HCT116 (cell line): ENCODE measurements around the gene SNRPF. TPM values are rescaled to one million over a fixed set of nuclear protein-coding genes. Genes with fewer than 3 reads are reported as not detected.

Experiments
- ATAC-seq: fragments of 200-7000 bp; cut with Tn5 transposase; 2 replicates; pipeline ENCODE4 v1.9.1; 2020; ENCODE audit warnings: mild to moderate bottlenecking, moderate library complexity
- BruUV-seq: library from RNA; stranded (reverse); fragments of 400-500 nt; replicated peaks from 2 replicates; lab custom pipeline; 2021; lab: Mats Ljungman, UMichigan
- CTCF ChIA-PET: fragments of 300-600 bp; sonication (Branson Sonifier 250); formaldehyde crosslinking; loops from one replicate; lab custom pipeline; 2021; ENCODE audit warnings: antibody characterized with exemption; lab: Charles Lee
- POLR2A ChIA-PET: fragments of 300-600, 350-600 bp; sonication (Branson Sonifier 250); formaldehyde crosslinking; loops from one replicate; lab custom pipeline; 2021; ENCODE audit warnings: antibody characterized with exemption; lab: Charles Lee
- RAD21 ChIA-PET, 2 experiments: fragments of 300-600 bp; sonication (Branson Sonifier 250); formaldehyde crosslinking; loops; one replicate each; lab custom pipeline; 2023; ENCODE audit warnings: low total read pairs in 2 of 2; ENCODE audit not compliant: uncharacterized antibody in 2 of 2, unreplicated experiment in 2 of 2, low non-redundant PET in 1 of 2; lab: Charles Lee
- DNase-seq: peaks from one replicate; pipeline ENCODE4 v3.0.0-alpha.2; 2010; ENCODE audit warnings: low read depth, low spot score
- H2AFZ ChIP-seq: fragments of 200-600 bp; shearing (Covaris generic), sonication (generic); 2 replicates; pipeline ENCODE4 v1.6.1; 2017; ENCODE audit warnings: low read depth, mixed run types, mixed read lengths, antibody characterized with exemption, low read length; ENCODE audit not compliant: poor library complexity, severe bottlenecking
- H3K27ac ChIP-seq: 2 replicates; pipeline ENCODE4 v1.5.1; 2012; ENCODE audit warnings: low read depth, low read length
- H3K27me3 ChIP-seq: fragments of 200-600 bp; sonication (generic); 2 replicates; pipeline ENCODE4 v1.6.1; 2016; ENCODE audit warnings: mixed run types, low read length, mixed read lengths; ENCODE audit not compliant: insufficient read depth
- H3K36me3 ChIP-seq, 2 experiments: fragments of 200-500 bp in 1 of 2; fragments of 200-600 bp in 1 of 2; sonication (Bioruptor generic) in 1 of 2; sonication (generic) in 1 of 2; 2 replicates each; pipeline versions ENCODE4 v1.5.1 to v1.6.1; 2014 to 2016; ENCODE audit warnings: low read length in 2 of 2, inconsistent platforms in 1 of 2, mixed read lengths in 1 of 2, mixed run types in 1 of 2; ENCODE audit not compliant: insufficient read depth in 2 of 2, control insufficient read depth in 1 of 2
- H3K4me1 ChIP-seq, 2 experiments: fragments of 200-600 bp in 1 of 2; sonication (generic) in 1 of 2; 2 replicates each; pipeline versions ENCODE4 v1.5.1 to v1.6.1; 2012 to 2017; ENCODE audit warnings: low read length in 2 of 2, inconsistent platforms in 1 of 2, mild to moderate bottlenecking in 1 of 2, mixed read lengths in 1 of 2, mixed run types in 1 of 2, moderate library complexity in 1 of 2; ENCODE audit not compliant: insufficient read depth in 2 of 2, control insufficient read depth in 1 of 2
- H3K4me2 ChIP-seq: fragments of 200-600 bp; sonication (generic); 2 replicates; pipeline ENCODE4 v1.6.1; 2017; ENCODE audit warnings: mixed run types, low read length, mixed read lengths
- H3K4me3 ChIP-seq, 2 experiments: fragments of 200-600 bp in 1 of 2; sonication (generic) in 1 of 2; replicated peaks in 1 of 2; 2 replicates each; pipeline ENCODE4 v1.5.1; 2011 to 2016; ENCODE audit warnings: low read length in 2 of 2, control low read depth in 1 of 2, low read depth in 1 of 2, mild to moderate bottlenecking in 1 of 2, mixed read lengths in 1 of 2, mixed run types in 1 of 2
- H3K79me2 ChIP-seq: fragments of 200-600 bp; sonication (generic); 2 replicates; pipeline ENCODE4 v1.6.1; 2017; ENCODE audit warnings: mild to moderate bottlenecking, mixed run types, low read length, moderate library complexity, mixed read lengths; ENCODE audit not compliant: insufficient read depth
- H3K9ac ChIP-seq: fragments of 200-600 bp; sonication (generic); 2 replicates; pipeline ENCODE4 v1.6.1; 2016; ENCODE audit warnings: low read length, mixed read lengths
- H3K9me2 ChIP-seq: fragments of 200-600 bp; sonication (generic), shearing (Covaris generic); 2 replicates; pipeline ENCODE4 v1.6.1; 2017; ENCODE audit warnings: mixed run types, mild to moderate bottlenecking, moderate library complexity; ENCODE audit not compliant: insufficient read depth
- H3K9me3 ChIP-seq, 2 experiments: fragments of 200-500 bp in 1 of 2; fragments of 200-600 bp in 1 of 2; sonication (Bioruptor generic) in 1 of 2; sonication (generic) in 1 of 2; 2 replicates each; pipeline ENCODE4 v1.6.1; 2014 to 2017; ENCODE audit warnings: low read length in 2 of 2, mixed read lengths in 2 of 2, inconsistent platforms in 1 of 2, low read depth in 1 of 2, mild to moderate bottlenecking in 1 of 2, mixed run types in 1 of 2, moderate library complexity in 1 of 2; ENCODE audit not compliant: control insufficient read depth in 1 of 2, insufficient read depth in 1 of 2
- H4K20me1 ChIP-seq: fragments of 200-600 bp; sonication (generic), shearing (Covaris generic); 2 replicates; pipeline ENCODE4 v1.6.1; 2017; ENCODE audit warnings: mixed run types, mild to moderate bottlenecking, moderate library complexity; ENCODE audit not compliant: insufficient read depth
- CBX3 ChIP-seq: IDR thresholded peaks from 2 replicates; pipeline ENCODE4 v1.6.1; 2012; ENCODE audit warnings: low read depth
- CEBPB ChIP-seq: IDR thresholded peaks from 2 replicates; pipeline ENCODE4 v1.6.1; 2012; ENCODE audit warnings: low read depth
- EGR1 ChIP-seq: IDR thresholded peaks from 2 replicates; pipeline ENCODE4 v1.6.1; 2012; ENCODE audit warnings: low read depth
- EZH2 ChIP-seq: fragments of 200-600 bp; sonication (generic); IDR thresholded peaks from 2 replicates; pipeline ENCODE4 v1.6.1; 2017; ENCODE audit warnings: antibody characterized with exemption, mixed run types
- EZH2phosphoT487 ChIP-seq: fragments of 200-600 bp; IDR thresholded peaks from 2 replicates; pipeline ENCODE4 v1.6.1; 2018; ENCODE audit warnings: antibody characterized with exemption, borderline replicate concordance
- FOSL1 ChIP-seq: IDR thresholded peaks from 2 replicates; pipeline ENCODE4 v1.6.1; 2012; ENCODE audit warnings: low read depth
- POLR2AphosphoS5 ChIP-seq: IDR thresholded peaks from 2 replicates; pipeline ENCODE4 v1.6.1; 2011; ENCODE audit warnings: mild to moderate bottlenecking, low read depth, low read length, moderate library complexity
- SP1 ChIP-seq: IDR thresholded peaks from 2 replicates; pipeline ENCODE4 v1.6.1; 2012; ENCODE audit warnings: low read depth
- SRF ChIP-seq: IDR thresholded peaks from 2 replicates; pipeline ENCODE4 v1.6.1; 2012; ENCODE audit warnings: low read depth
- TCF7L2 ChIP-seq: IDR thresholded peaks from 2 replicates; pipeline ENCODE4 v1.7.0; 2011; ENCODE audit warnings: borderline replicate concordance, inconsistent platforms; ENCODE audit not compliant: insufficient read depth, insufficient read length; ENCODE audit errors: extremely low read depth
- YY1 ChIP-seq: IDR thresholded peaks from 2 replicates; pipeline ENCODE4 v1.6.1; 2011; ENCODE audit warnings: low read length, low read depth, moderate library complexity, mild to moderate bottlenecking; ENCODE audit not compliant: insufficient replicate concordance; ENCODE audit errors: extremely low read depth
- intact Hi-C: fragments of 100-400 bp; cut with micrococcal nuclease; formaldehyde crosslinking; loops from 2 replicates; pipeline ENCODE4 v1.10.0; 2022
- total RNA-seq: library from RNA; stranded (reverse); gene quantifications from one replicate; pipeline ENCODE4 v1.2.1, GENCODE V29; 2021; ENCODE audit not compliant: unreplicated experiment
- TF ChIP-seq, protein P1 (sequence below): IDR thresholded peaks from 2 replicates; pipeline ENCODE4 v1.6.1; 2012
- TF ChIP-seq, protein P2 (sequence below): IDR thresholded peaks from 2 replicates; pipeline ENCODE4 v1.6.1; 2012
- TF ChIP-seq, protein P3 (sequence below), 3 experiments: fragments of 200-600 bp in 1 of 3; sonication (generic) in 1 of 3; IDR thresholded peaks in 2 of 3; conservative IDR thresholded peaks in 1 of 3; 2 replicates each; pipeline ENCODE4 v1.5.1; 2012 to 2017; ENCODE audit warnings: low read depth in 2 of 3, low read length in 2 of 3, antibody characterized with exemption in 1 of 3, borderline replicate concordance in 1 of 3, control low read depth in 1 of 3, mild to moderate bottlenecking in 1 of 3, mixed read lengths in 1 of 3, mixed run types in 1 of 3, moderate library complexity in 1 of 3; ENCODE audit not compliant: insufficient read depth in 1 of 3
- TF ChIP-seq, protein P4 (sequence below): IDR thresholded peaks from 2 replicates; pipeline ENCODE4 v1.6.1; 2011; ENCODE audit warnings: mild to moderate bottlenecking, low read length, moderate library complexity; ENCODE audit not compliant: insufficient replicate concordance; ENCODE audit errors: extremely low read depth

SNRPF gene
- total RNA-seq, 1 experiment from 2014 or later: 56.3 TPM

DNA sequence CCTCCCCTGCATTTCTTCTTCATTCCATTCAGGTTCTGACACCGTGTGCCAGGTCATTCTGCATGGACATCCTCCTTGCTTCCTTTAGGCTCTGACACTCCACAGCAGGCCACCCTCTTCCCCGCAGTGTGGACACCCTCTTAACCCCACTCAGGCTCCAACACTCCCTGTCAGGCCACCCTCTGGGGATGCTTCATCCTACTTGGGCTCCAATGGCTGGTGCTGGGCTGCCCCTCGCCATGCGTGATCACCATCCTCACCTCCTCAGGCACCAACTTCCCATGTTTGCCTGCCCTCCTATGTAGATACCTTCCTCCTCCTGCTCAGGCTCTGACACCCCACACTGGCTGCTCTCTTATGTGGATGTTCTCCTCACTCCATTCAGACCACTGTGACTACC lies 6.6 kb upstream of the SNRPF start:
- Histone ChIP-seq H3K9ac (no peak overlapping the region), H3K9me3 (no peaks in the 10 kb centered on the region), H3K36me3 (no peaks in the 10 kb centered on the region), H3K27ac (no peak overlapping the region), H4K20me1 (no peaks in the 10 kb centered on the region), H3K79me2 (no peaks in the 10 kb centered on the region), H3K27me3 (no peaks in the 10 kb centered on the region), H2AFZ (no peak overlapping the region), H3K4me3 (no peak overlapping the region), H3K4me1 (peaks cover 0 to 2% of the 10 kb centered on the region in 2 experiments; a peak in 1 of 4 replicates), H3K9me2 (no peaks in the 10 kb centered on the region), H3K4me2 (no peak overlapping the region)
- BruUV-seq: no TSS peak
- ATAC-seq: no peak
- TF ChIP-seq YY1: no peak
- no peak for TF ChIP-seq EZH2
- no peak for TF ChIP-seq EGR1
- TF ChIP-seq SRF: no peak
- TF ChIP-seq SP1: no peak
- TF ChIP-seq, protein P1, sequence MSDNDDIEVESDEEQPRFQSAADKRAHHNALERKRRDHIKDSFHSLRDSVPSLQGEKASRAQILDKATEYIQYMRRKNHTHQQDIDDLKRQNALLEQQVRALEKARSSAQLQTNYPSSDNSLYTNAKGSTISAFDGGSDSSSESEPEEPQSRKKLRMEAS: no peak
- TF ChIP-seq, protein P2, sequence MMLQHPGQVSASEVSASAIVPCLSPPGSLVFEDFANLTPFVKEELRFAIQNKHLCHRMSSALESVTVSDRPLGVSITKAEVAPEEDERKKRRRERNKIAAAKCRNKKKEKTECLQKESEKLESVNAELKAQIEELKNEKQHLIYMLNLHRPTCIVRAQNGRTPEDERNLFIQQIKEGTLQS: no peak
- no peak for TF ChIP-seq CEBPB
- TF ChIP-seq, protein P3, sequence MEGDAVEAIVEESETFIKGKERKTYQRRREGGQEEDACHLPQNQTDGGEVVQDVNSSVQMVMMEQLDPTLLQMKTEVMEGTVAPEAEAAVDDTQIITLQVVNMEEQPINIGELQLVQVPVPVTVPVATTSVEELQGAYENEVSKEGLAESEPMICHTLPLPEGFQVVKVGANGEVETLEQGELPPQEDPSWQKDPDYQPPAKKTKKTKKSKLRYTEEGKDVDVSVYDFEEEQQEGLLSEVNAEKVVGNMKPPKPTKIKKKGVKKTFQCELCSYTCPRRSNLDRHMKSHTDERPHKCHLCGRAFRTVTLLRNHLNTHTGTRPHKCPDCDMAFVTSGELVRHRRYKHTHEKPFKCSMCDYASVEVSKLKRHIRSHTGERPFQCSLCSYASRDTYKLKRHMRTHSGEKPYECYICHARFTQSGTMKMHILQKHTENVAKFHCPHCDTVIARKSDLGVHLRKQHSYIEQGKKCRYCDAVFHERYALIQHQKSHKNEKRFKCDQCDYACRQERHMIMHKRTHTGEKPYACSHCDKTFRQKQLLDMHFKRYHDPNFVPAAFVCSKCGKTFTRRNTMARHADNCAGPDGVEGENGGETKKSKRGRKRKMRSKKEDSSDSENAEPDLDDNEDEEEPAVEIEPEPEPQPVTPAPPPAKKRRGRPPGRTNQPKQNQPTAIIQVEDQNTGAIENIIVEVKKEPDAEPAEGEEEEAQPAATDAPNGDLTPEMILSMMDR (IDR thresholded peaks at IDR 0.05 in 2 of 3, conservative IDR thresholded peaks at IDR 0.05 in 1 of 3; ENCODE audit: borderline replicate concordance in 1 of 3, insufficient read depth in 1 of 3, low read depth in 2 of 3, low read length in 2 of 3): no peak
- no peak for TF ChIP-seq TCF7L2
- TF ChIP-seq POLR2AphosphoS5: no peak
- TF ChIP-seq EZH2phosphoT487: no peak
- TF ChIP-seq, protein P4, sequence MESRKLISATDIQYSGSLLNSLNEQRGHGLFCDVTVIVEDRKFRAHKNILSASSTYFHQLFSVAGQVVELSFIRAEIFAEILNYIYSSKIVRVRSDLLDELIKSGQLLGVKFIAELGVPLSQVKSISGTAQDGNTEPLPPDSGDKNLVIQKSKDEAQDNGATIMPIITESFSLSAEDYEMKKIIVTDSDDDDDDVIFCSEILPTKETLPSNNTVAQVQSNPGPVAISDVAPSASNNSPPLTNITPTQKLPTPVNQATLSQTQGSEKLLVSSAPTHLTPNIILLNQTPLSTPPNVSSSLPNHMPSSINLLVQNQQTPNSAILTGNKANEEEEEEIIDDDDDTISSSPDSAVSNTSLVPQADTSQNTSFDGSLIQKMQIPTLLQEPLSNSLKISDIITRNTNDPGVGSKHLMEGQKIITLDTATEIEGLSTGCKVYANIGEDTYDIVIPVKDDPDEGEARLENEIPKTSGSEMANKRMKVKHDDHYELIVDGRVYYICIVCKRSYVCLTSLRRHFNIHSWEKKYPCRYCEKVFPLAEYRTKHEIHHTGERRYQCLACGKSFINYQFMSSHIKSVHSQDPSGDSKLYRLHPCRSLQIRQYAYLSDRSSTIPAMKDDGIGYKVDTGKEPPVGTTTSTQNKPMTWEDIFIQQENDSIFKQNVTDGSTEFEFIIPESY: no peak
- TF ChIP-seq FOSL1: no peak
- no peak for TF ChIP-seq CBX3
- ChIA-PET RAD21 (no interaction called here), CTCF (no interaction called here), POLR2A (no interaction called here)
- no peak for DNase-seq
- intact Hi-C loops: no loop called here
